ENCODE measurements around the gene SLC27A6.

The SLC27A6 gene

DNA sequence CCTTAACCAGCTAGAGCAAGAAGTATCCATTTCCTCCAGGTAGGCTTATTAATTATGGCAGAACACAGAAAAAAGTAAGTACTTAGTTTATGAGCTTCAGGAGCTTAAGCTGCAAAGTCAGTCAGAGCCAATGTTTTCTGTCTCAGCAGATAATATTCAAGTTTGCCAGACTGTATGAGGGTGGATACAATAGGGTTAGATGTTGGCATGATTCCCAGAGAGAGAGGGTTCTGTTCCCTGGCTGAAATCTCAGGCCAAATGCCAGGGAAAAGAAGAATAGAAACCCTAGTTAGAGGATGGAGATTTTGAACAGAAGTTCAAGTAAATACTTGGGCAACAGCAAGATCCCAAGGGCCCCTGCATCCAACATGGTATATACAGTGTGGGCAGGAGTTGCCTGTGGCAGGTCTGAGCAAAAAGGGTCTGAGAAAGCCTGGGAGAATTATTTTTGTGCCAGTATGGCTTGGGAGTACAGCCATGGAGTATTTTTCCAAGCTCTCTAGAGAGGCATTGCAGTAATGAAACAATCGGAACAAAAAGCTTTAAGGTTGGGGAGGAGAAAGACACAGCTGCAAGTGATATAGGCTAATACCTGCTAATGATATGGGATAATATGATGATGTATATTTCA lies 98.3 kb downstream of the SLC27A6 start:
- no peak for DNase-seq (ENCODE audit: extremely low read depth, low read depth)
- TF ChIP-seq, protein P1, sequence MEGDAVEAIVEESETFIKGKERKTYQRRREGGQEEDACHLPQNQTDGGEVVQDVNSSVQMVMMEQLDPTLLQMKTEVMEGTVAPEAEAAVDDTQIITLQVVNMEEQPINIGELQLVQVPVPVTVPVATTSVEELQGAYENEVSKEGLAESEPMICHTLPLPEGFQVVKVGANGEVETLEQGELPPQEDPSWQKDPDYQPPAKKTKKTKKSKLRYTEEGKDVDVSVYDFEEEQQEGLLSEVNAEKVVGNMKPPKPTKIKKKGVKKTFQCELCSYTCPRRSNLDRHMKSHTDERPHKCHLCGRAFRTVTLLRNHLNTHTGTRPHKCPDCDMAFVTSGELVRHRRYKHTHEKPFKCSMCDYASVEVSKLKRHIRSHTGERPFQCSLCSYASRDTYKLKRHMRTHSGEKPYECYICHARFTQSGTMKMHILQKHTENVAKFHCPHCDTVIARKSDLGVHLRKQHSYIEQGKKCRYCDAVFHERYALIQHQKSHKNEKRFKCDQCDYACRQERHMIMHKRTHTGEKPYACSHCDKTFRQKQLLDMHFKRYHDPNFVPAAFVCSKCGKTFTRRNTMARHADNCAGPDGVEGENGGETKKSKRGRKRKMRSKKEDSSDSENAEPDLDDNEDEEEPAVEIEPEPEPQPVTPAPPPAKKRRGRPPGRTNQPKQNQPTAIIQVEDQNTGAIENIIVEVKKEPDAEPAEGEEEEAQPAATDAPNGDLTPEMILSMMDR (IDR thresholded peaks at IDR 0.05; ENCODE audit: low read depth, low read length): no peak

- TF ChIP-seq, protein P1 (IDR thresholded peaks at IDR 0.05; ENCODE audit: low read depth, low read length): no peak
- DNase-seq (ENCODE audit: extremely low read depth, low read depth): no peak
Measured at GRCh38 chr5:129065721-129066120, 100.4 kb downstream of the SLC27A6 start.

- TF ChIP-seq, protein P1 (IDR thresholded peaks at IDR 0.05; ENCODE audit: low read depth, low read length): no peak
- DNase-seq (ENCODE audit: extremely low read depth, low read depth): no peak
Measured at GRCh38 chr5:129067745-129068144, 102.5 kb downstream of the SLC27A6 start.

DNA sequence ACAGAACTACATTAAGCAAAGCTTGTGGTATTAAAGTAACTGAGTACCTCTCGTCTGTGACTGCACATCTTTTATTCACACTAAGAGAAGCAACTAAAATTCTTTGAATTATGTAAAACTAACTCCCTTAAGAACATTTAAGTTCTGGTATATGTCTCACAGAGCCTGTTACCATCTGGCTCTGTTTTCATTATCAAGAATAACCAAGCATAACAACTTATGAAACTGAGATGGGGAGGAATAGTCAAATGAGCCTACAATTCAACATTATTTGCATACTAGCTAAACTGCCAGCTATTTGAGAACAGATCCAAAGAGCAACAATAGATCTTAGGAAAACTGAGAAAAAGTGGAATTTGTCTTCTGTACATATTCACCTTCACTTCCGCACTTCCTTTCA lies 104.0 kb downstream of the SLC27A6 start:
- DNase-seq (ENCODE audit: extremely low read depth, low read depth): no peak
- TF ChIP-seq, protein P1 (IDR thresholded peaks at IDR 0.05; ENCODE audit: low read depth, low read length): no peak

- no peak for DNase-seq (ENCODE audit: extremely low read depth, low read depth)
- TF ChIP-seq, protein P1 (IDR thresholded peaks at IDR 0.05; ENCODE audit: low read depth, low read length): no peak
Measured at GRCh38 chr5:129073111-129073510, 107.8 kb downstream of the SLC27A6 start.

GRCh38 chr5:129074903-129075302 lies 109.6 kb downstream of the SLC27A6 start:
- DNase-seq (ENCODE audit: extremely low read depth, low read depth): no peak
- TF ChIP-seq, protein P1 (IDR thresholded peaks at IDR 0.05; ENCODE audit: low read depth, low read length): no peak

- no peak for DNase-seq (ENCODE audit: extremely low read depth, low read depth)
- TF ChIP-seq, protein P1 (IDR thresholded peaks at IDR 0.05; ENCODE audit: low read depth, low read length): no peak
Measured at GRCh38 chr5:129077433-129078075, 112.3 kb downstream of the SLC27A6 start.

All from AG09319 (cell line).